Keratinocyte (primary cell): Measurements from ENCODE around the gene FAT1.

Experiments
- EZH2 ChIP-seq: IDR thresholded peaks from one replicate; pipeline ENCODE4 v1.6.1; 2012; ENCODE audit warnings: inconsistent platforms, mild to moderate bottlenecking, low read length, moderate library complexity
- TF ChIP-seq, protein P1 (sequence below), 3 experiments: IDR thresholded peaks in 1 of 3; conservative IDR thresholded peaks in 1 of 3; optimal IDR thresholded peaks in 1 of 3; 2 replicates in 2 of 3; 3 replicates in 1 of 3; pipeline versions ENCODE3 to v1.5.1; 2011; ENCODE audit warnings: low read length in 3 of 3, mild to moderate bottlenecking in 3 of 3, moderate library complexity in 2 of 3, control low read depth in 1 of 3, inconsistent platforms in 1 of 3; ENCODE audit not compliant: insufficient read depth in 2 of 3; ENCODE audit errors: extremely low read depth in 1 of 3

DNA sequence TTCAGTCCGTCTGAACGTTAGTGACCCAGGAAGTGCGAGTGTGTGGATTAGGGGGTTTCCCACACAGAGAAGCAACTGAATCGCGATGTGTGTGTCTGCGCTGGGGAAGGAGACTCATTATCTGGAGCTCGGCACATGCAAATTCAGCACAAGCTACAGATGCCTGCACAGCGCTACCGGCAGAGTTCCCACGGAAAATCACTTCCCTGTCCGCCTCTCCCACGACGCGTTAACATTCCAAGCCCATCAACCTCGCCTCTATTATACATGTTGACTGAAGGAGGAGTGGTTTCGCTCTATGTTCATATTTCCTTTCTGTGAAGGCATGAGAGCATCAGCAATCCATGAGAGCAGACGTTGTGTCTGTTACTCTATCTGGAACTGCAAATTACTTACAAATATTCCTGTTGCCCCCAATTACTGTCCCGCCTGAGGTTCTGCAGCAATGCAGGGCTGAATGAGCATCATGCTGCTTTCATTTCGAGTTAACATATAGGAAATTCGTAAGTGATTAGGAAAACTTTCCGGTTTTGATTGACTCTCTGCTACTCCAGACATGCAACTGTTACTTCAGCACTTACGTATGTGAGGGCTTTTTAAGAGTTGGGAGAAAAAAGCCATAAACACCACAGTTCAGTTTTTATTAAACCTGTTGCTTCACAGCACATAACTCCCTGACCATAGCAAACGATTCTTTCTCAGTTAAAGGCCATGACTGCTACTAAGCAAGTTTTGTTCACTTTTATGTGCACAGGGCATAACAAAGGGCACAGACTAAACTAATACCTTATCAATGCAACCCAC lies 153.3 kb downstream of the FAT1 start:
- TF ChIP-seq, protein P1, sequence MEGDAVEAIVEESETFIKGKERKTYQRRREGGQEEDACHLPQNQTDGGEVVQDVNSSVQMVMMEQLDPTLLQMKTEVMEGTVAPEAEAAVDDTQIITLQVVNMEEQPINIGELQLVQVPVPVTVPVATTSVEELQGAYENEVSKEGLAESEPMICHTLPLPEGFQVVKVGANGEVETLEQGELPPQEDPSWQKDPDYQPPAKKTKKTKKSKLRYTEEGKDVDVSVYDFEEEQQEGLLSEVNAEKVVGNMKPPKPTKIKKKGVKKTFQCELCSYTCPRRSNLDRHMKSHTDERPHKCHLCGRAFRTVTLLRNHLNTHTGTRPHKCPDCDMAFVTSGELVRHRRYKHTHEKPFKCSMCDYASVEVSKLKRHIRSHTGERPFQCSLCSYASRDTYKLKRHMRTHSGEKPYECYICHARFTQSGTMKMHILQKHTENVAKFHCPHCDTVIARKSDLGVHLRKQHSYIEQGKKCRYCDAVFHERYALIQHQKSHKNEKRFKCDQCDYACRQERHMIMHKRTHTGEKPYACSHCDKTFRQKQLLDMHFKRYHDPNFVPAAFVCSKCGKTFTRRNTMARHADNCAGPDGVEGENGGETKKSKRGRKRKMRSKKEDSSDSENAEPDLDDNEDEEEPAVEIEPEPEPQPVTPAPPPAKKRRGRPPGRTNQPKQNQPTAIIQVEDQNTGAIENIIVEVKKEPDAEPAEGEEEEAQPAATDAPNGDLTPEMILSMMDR (optimal IDR thresholded peaks at IDR 0.05 in 1 of 3, IDR thresholded peaks at IDR 0.05 in 1 of 3, conservative IDR thresholded peaks at IDR 0.05 in 1 of 3; ENCODE audit: extremely low read depth in 1 of 3, insufficient read depth in 2 of 3, low read length in 3 of 3), result no peak
- no peak for TF ChIP-seq EZH2
